GM12878 (cell line): ENCODE data around the gene NET1. TPM values are rescaled to one million over a fixed set of nuclear protein-coding genes. Genes with fewer than 3 reads are reported as not detected.

Experiments
- ATAC-seq: fragments of 200-7000 bp; cut with Tn5 transposase; 3 replicates; pipeline ENCODE4 v1.9.1; 2020; ENCODE audit warnings: mild to moderate bottlenecking, moderate library complexity
- BruUV-seq: library from RNA; stranded (reverse); fragments of 400-500 nt; replicated peaks from 2 replicates; lab custom pipeline; 2021; lab: Mats Ljungman, UMichigan
- CTCF ChIA-PET: fragments of 300-600 bp; sonication (Branson Sonifier 250); formaldehyde crosslinking; extraction: SDS; loops from one replicate; lab custom pipeline; 2021; ENCODE audit warnings: inconsistent platforms; lab: Yijun Ruan, JAX
- POLR2A ChIA-PET: fragments of 350-600 bp; formaldehyde crosslinking; extraction: SDS; loops from one replicate; lab custom pipeline; 2021; ENCODE audit warnings: inconsistent platforms; lab: Charles Lee
- RAD21 ChIA-PET: fragments of 300-600 bp; sonication (Branson Sonifier 250); formaldehyde crosslinking; loops from one replicate; lab custom pipeline; 2023; ENCODE audit warnings: antibody characterized with exemption; ENCODE audit not compliant: unreplicated experiment; lab: Charles Lee
- SMC1A ChIA-PET: fragments of 300-600 bp; sonication (Branson Sonifier 250); formaldehyde crosslinking; loops from one replicate; lab custom pipeline; 2023; ENCODE audit not compliant: unreplicated experiment, uncharacterized antibody; lab: Charles Lee
- DNase-seq: peaks from one replicate; pipeline ENCODE4 v3.0.0-alpha.2; 2011; ENCODE audit warnings: low read depth, low spot score
- FAIRE-seq: peaks from 3 replicates; lab custom pipeline; 2011; peaks lifted over from hg19 to GRCh38; lab: Jason Lieb, UNC
- H2AFZ ChIP-seq: 2 replicates; pipeline ENCODE4 v1.6.0; 2011; ENCODE audit warnings: low read depth, low read length, control low read depth; ENCODE audit not compliant: control insufficient read depth
- H3K27ac ChIP-seq: 2 replicates; pipeline ENCODE4 v1.5.1; 2011; ENCODE audit warnings: control low read depth; ENCODE audit not compliant: control insufficient read depth, insufficient read depth
- H3K27me3 ChIP-seq, 2 experiments: replicated peaks in 1 of 2; 2 replicates each; pipeline versions ENCODE4 v1.6.0 to v1.6.1; 2011; ENCODE audit warnings: low read length in 1 of 2; ENCODE audit not compliant: control insufficient read depth in 2 of 2, insufficient read depth in 2 of 2
- H3K36me3 ChIP-seq, 2 experiments: 2 replicates each; pipeline ENCODE4 v1.5.1; 2011; ENCODE audit warnings: low read length in 1 of 2; ENCODE audit not compliant: control insufficient read depth in 2 of 2, insufficient read depth in 2 of 2
- H3K4me1 ChIP-seq: 2 replicates; pipeline ENCODE4 v1.6.1; 2011; ENCODE audit warnings: mild to moderate bottlenecking, low read length, moderate library complexity, mixed read lengths; ENCODE audit not compliant: control insufficient read depth, insufficient read depth
- H3K4me2 ChIP-seq: 2 replicates; pipeline ENCODE4 v1.6.0; 2011; ENCODE audit warnings: control low read depth; ENCODE audit not compliant: control insufficient read depth, insufficient read depth
- H3K4me3 ChIP-seq: fragments of 200-600 bp; sonication (generic); 2 replicates; pipeline ENCODE4 v1.5.1; 2016
- H3K79me2 ChIP-seq: 2 replicates; pipeline ENCODE4 v1.6.0; 2011; ENCODE audit warnings: low read length; ENCODE audit not compliant: control insufficient read depth, insufficient read depth
- H3K9ac ChIP-seq: 2 replicates; pipeline ENCODE4 v1.8.0; 2011; ENCODE audit warnings: low read length, control low read depth, mixed read lengths; ENCODE audit not compliant: control insufficient read depth, insufficient read depth
- H3K9me3 ChIP-seq: replicated peaks from 3 replicates; pipeline ENCODE4 v1.5.1; 2011; ENCODE audit warnings: mild to moderate bottlenecking, low read length; ENCODE audit not compliant: control insufficient read depth, insufficient read depth
- H4K20me1 ChIP-seq: 2 replicates; pipeline ENCODE4 v1.6.0; 2011; ENCODE audit not compliant: control insufficient read depth, insufficient read depth
- NFXL1 ChIP-seq: fragments of 450-650 bp; IDR thresholded peaks from 2 replicates; pipeline ENCODE4 v1.6.1; 2017; ENCODE audit warnings: antibody characterized with exemption, mild to moderate bottlenecking, borderline replicate concordance
- NR2C1 ChIP-seq: fragments of 450-650 bp; IDR thresholded peaks from 2 replicates; pipeline ENCODE4 v1.6.1; 2017; ENCODE audit warnings: antibody characterized with exemption, mild to moderate bottlenecking, moderate library complexity
- POLR2A ChIP-seq: IDR thresholded peaks from 2 replicates; pipeline ENCODE4 v1.6.1; 2011; ENCODE audit warnings: low read depth, mild to moderate bottlenecking, low read length
- ZBED1 ChIP-seq: IDR thresholded peaks from 2 replicates; pipeline ENCODE4 v1.6.1; 2016; ENCODE audit warnings: borderline replicate concordance
- WGBS: methylation state at CpG from one replicate; pipeline ENCODE4 v1.1.6; 2016; ENCODE audit warnings: low lambda C conversion rate; ENCODE audit not compliant: insufficient replicate concordance, insufficient coverage; ENCODE audit errors: missing lambda C conversion rate; 5-methylcytosine and 5-hydroxymethylcytosine counted together
- in situ Hi-C: fragments of 300-500 bp; cut with MboI; formaldehyde crosslinking; loops from 9 replicates; pipeline ENCODE4 v1.14.3; 2018; ENCODE audit warnings: mixed read lengths
- intact Hi-C: fragments of 100-400 bp; cut with micrococcal nuclease; formaldehyde crosslinking; loops from one replicate; pipeline ENCODE4 v1.14.2; 2022; ENCODE audit not compliant: unreplicated experiment
- polyA plus RNA-seq, 11 experiments: library from polyadenylated mRNA; depleted of rRNA in 4 of 11; unstranded in 6 of 11; stranded (reverse) in 5 of 11; fragments of >200 nt; fragmentation: Nextera tagmentation in 4 of 11; fragmentation: Illumina TruSeq in 1 of 11; extraction: Ambion mirVana in 4 of 11; extraction: Trizol in 1 of 11; gene quantifications; 1 replicate in 1 of 11; 2 replicates in 10 of 11; pipeline versions ENCODE4 v1.2.1 to v1.2.3, GENCODE V29; 2011 to 2016; ENCODE audit warnings: inconsistent platforms in 2 of 11, missing spikeins in 2 of 11, low read depth in 1 of 11
- total RNA-seq, 4 experiments: library from RNA; depleted of rRNA in 3 of 4; stranded (reverse); fragments of >200 nt in 3 of 4; fragmentation: Illumina TruSeq in 1 of 4; extraction: Trizol in 1 of 4; gene quantifications; 2 replicates each; pipeline versions ENCODE4 v1.2.1 to v1.2.3, GENCODE V29; 2013 to 2021
- TF ChIP-seq, protein P1 (sequence below): fragments of 150-350 bp; IDR thresholded peaks from 2 replicates; pipeline ENCODE4 v1.6.1; 2016; ENCODE audit warnings: low read depth, low read length
- TF ChIP-seq, protein P2 (sequence below): IDR thresholded peaks from 2 replicates; pipeline ENCODE4 v1.6.1; 2011; ENCODE audit warnings: borderline replicate concordance, low read depth, mild to moderate bottlenecking, moderate library complexity, mixed read lengths, low read length; ENCODE audit not compliant: insufficient read depth; ENCODE audit errors: extremely low read length
- TF ChIP-seq, protein P3 (sequence below): fragments of 450-650 bp; IDR thresholded peaks from 2 replicates; pipeline ENCODE4 v1.6.1; 2017; ENCODE audit warnings: mild to moderate bottlenecking, moderate library complexity

Gene NET1
- total and polyA plus RNA-seq, 10 of the 15 experiments (the other 5 are each of a cell fraction or from before 2014, with no cell fraction given), result 6.5 to 22.7 (median 18.4) TPM

DNA sequence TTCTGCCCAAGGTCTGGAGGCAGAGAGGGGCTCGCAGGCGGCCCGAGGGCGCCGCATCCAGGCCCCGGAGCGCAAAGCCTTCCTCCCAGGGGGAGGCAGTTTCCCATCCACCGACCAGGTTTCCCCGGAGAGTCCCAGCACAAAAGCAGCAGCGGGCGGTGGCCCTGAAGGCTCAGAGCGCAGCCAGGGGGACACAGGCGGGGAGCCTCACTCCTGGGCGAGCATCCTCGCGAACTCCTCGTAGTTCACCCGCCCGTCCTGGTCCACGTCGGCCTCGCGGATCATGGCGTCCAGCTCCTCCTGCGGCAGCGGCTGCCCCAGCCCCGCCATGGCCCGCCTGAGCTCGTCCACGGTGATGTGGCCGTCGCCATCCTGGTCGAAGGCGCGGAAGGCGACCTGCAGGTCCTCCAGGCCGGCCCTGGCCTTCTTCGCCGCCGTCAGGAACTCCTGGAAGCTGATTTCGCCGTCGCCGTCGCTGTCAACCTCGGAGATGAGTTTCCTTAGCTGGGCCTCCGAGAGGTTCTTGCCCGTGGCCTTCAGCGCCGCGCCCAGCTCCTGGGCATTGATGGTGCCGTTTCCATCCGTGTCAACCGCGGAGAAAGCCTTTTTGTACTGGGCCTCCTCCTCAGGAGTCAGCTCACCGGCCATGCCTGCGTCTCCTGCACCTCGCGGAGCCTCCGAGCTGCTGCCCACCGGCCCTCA is 86.6 kb downstream of the NET1 start:
- Histone ChIP-seq H3K79me2 (no peaks in the 10 kb centered on the region), H3K4me3 (no peak overlapping the region), H3K4me1 (no peaks in the 10 kb centered on the region), H3K9me3 (no peaks in the 10 kb centered on the region), H3K9ac (no peak overlapping the region), H3K27ac (no peak overlapping the region), H3K36me3 (no peaks in the 10 kb centered on the region), H4K20me1 (no peaks in the 10 kb centered on the region), H2AFZ (no peak overlapping the region), H3K4me2 (no peak overlapping the region), H3K27me3 (peaks cover 0 to 2% of the 10 kb centered on the region in 2 experiments; a peak in 2 of 4 replicates)
- WGBS, result 66% methylated on average over 58 of the region's 61 CpGs
- TF ChIP-seq ZBED1, result no peak
- TF ChIP-seq, protein P1, sequence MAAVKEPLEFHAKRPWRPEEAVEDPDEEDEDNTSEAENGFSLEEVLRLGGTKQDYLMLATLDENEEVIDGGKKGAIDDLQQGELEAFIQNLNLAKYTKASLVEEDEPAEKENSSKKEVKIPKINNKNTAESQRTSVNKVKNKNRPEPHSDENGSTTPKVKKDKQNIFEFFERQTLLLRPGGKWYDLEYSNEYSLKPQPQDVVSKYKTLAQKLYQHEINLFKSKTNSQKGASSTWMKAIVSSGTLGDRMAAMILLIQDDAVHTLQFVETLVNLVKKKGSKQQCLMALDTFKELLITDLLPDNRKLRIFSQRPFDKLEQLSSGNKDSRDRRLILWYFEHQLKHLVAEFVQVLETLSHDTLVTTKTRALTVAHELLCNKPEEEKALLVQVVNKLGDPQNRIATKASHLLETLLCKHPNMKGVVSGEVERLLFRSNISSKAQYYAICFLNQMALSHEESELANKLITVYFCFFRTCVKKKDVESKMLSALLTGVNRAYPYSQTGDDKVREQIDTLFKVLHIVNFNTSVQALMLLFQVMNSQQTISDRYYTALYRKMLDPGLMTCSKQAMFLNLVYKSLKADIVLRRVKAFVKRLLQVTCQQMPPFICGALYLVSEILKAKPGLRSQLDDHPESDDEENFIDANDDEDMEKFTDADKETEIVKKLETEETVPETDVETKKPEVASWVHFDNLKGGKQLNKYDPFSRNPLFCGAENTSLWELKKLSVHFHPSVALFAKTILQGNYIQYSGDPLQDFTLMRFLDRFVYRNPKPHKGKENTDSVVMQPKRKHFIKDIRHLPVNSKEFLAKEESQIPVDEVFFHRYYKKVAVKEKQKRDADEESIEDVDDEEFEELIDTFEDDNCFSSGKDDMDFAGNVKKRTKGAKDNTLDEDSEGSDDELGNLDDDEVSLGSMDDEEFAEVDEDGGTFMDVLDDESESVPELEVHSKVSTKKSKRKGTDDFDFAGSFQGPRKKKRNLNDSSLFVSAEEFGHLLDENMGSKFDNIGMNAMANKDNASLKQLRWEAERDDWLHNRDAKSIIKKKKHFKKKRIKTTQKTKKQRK, result no peak
- TF ChIP-seq NR2C1, result no peak
- no peak for TF ChIP-seq NFXL1
- no peak for TF ChIP-seq POLR2A
- TF ChIP-seq, protein P2, sequence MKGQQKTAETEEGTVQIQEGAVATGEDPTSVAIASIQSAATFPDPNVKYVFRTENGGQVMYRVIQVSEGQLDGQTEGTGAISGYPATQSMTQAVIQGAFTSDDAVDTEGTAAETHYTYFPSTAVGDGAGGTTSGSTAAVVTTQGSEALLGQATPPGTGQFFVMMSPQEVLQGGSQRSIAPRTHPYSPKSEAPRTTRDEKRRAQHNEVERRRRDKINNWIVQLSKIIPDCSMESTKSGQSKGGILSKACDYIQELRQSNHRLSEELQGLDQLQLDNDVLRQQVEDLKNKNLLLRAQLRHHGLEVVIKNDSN, result no peak
- TF ChIP-seq, protein P3, sequence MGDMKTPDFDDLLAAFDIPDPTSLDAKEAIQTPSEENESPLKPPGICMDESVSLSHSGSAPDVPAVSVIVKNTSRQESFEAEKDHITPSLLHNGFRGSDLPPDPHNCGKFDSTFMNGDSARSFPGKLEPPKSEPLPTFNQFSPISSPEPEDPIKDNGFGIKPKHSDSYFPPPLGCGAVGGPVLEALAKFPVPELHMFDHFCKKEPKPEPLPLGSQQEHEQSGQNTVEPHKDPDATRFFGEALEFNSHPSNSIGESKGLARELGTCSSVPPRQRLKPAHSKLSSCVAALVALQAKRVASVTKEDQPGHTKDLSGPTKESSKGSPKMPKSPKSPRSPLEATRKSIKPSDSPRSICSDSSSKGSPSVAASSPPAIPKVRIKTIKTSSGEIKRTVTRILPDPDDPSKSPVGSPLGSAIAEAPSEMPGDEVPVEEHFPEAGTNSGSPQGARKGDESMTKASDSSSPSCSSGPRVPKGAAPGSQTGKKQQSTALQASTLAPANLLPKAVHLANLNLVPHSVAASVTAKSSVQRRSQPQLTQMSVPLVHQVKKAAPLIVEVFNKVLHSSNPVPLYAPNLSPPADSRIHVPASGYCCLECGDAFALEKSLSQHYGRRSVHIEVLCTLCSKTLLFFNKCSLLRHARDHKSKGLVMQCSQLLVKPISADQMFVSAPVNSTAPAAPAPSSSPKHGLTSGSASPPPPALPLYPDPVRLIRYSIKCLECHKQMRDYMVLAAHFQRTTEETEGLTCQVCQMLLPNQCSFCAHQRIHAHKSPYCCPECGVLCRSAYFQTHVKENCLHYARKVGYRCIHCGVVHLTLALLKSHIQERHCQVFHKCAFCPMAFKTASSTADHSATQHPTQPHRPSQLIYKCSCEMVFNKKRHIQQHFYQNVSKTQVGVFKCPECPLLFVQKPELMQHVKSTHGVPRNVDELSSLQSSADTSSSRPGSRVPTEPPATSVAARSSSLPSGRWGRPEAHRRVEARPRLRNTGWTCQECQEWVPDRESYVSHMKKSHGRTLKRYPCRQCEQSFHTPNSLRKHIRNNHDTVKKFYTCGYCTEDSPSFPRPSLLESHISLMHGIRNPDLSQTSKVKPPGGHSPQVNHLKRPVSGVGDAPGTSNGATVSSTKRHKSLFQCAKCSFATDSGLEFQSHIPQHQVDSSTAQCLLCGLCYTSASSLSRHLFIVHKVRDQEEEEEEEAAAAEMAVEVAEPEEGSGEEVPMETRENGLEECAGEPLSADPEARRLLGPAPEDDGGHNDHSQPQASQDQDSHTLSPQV, result no peak
- in situ Hi-C loops (no loop called here), intact Hi-C loops (no loop called here)
- ChIA-PET SMC1A (no interaction called here), CTCF (no interaction called here), POLR2A (no interaction called here), RAD21 (interaction anchor here (1.1 kb wide), 2 partner anchors 72 to 124 kb away, joined by 3 read pairs; no protein-coding TSS in a partner anchor)
- DNase-seq (no peak), FAIRE-seq (no peak), ATAC-seq (no peak)
- no TSS peak for BruUV-seq
